Keratinocyte (primary cell): ENCODE results near the gene MAML2. TPM values are rescaled to one million over a fixed set of nuclear protein-coding genes. Genes with fewer than 3 reads are reported as not detected.

Experiments used
- DNase-seq: peaks from one replicate; pipeline ENCODE4 v3.0.0-alpha.2; 2011; ENCODE audit warnings: low read depth, missing footprints, low spot score
- FAIRE-seq: peaks from 2 replicates; lab custom pipeline; 2011; peaks lifted over from hg19 to GRCh38; lab: Jason Lieb, UNC
- H2AFZ ChIP-seq: 2 replicates; pipeline ENCODE4 v1.6.0; 2012; ENCODE audit warnings: low read length, control low read depth, inconsistent platforms; ENCODE audit not compliant: control insufficient read depth
- H3K27ac ChIP-seq: 2 replicates; pipeline ENCODE4 v1.5.1; 2011; ENCODE audit warnings: low read length; ENCODE audit not compliant: control insufficient read depth, insufficient read depth
- H3K27me3 ChIP-seq: 3 replicates; pipeline ENCODE4 v1.6.0; 2011; ENCODE audit warnings: low read length; ENCODE audit not compliant: control insufficient read depth, insufficient read depth; ENCODE audit errors: extremely low read depth
- H3K36me3 ChIP-seq, 2 experiments: 2 replicates in 1 of 2; 3 replicates in 1 of 2; pipeline ENCODE4 v1.5.1; 2011; ENCODE audit warnings: low read length in 2 of 2, mild to moderate bottlenecking in 1 of 2; ENCODE audit not compliant: control insufficient read depth in 2 of 2, insufficient read depth in 2 of 2; ENCODE audit errors: extremely low read depth in 1 of 2
- H3K4me1 ChIP-seq: 3 replicates; pipeline ENCODE4 v1.5.1; 2011; ENCODE audit warnings: low read length; ENCODE audit not compliant: control insufficient read depth, insufficient read depth; ENCODE audit errors: extremely low read depth
- H3K4me2 ChIP-seq: 3 replicates; pipeline ENCODE4 v1.6.0; 2011; ENCODE audit warnings: low read depth, low read length; ENCODE audit not compliant: control insufficient read depth, insufficient read depth; ENCODE audit errors: extremely low read depth
- H3K4me3 ChIP-seq, 3 experiments: fragments of 200-600 bp in 1 of 3; sonication (generic) in 1 of 3; 2 replicates in 2 of 3; 3 replicates in 1 of 3; pipeline ENCODE4 v1.5.1; 2011 to 2016; ENCODE audit warnings: low read length in 3 of 3, mild to moderate bottlenecking in 3 of 3, control low read depth in 2 of 3, inconsistent platforms in 1 of 3, low read depth in 1 of 3, mixed read lengths in 1 of 3, mixed run types in 1 of 3, moderate library complexity in 1 of 3; ENCODE audit not compliant: control insufficient read depth in 2 of 3, insufficient read depth in 2 of 3; ENCODE audit errors: extremely low read depth in 1 of 3
- H3K79me2 ChIP-seq: 2 replicates; pipeline ENCODE4 v1.6.0; 2012; ENCODE audit warnings: low read length; ENCODE audit not compliant: control insufficient read depth, insufficient read depth
- H3K9ac ChIP-seq: 3 replicates; pipeline ENCODE4 v1.6.0; 2011; ENCODE audit warnings: low read length; ENCODE audit not compliant: control insufficient read depth, insufficient read depth; ENCODE audit errors: extremely low read depth
- H3K9me1 ChIP-seq: 3 replicates; pipeline ENCODE4 v1.6.0; 2011; ENCODE audit warnings: low read length; ENCODE audit not compliant: control insufficient read depth, insufficient read depth; ENCODE audit errors: extremely low read depth
- H3K9me3 ChIP-seq: 2 replicates; pipeline ENCODE4 v1.5.1; 2012; ENCODE audit warnings: low read depth, low read length; ENCODE audit not compliant: control insufficient read depth
- H4K20me1 ChIP-seq: 3 replicates; pipeline ENCODE4 v1.6.0; 2011; ENCODE audit warnings: low read length; ENCODE audit not compliant: control insufficient read depth, insufficient read depth; ENCODE audit errors: extremely low read depth
- EZH2 ChIP-seq: IDR thresholded peaks from one replicate; pipeline ENCODE4 v1.6.1; 2012; ENCODE audit warnings: inconsistent platforms, mild to moderate bottlenecking, low read length, moderate library complexity
- dilution Hi-C: fragments of 300-500 bp; cut with MboI; formaldehyde crosslinking; loops from one replicate; pipeline ENCODE4 v1.7.0; 2020; ENCODE audit warnings: low sequenced_read_pairs; ENCODE audit not compliant: extremely low pct_ligation_motif_present
- polyA plus RNA-seq, 5 experiments: library from polyadenylated mRNA; depleted of rRNA in 3 of 5; stranded (reverse) in 3 of 5; stranded (forward) in 1 of 5; unstranded in 1 of 5; fragments of >200 nt; gene quantifications; 1 replicate in 1 of 5; 2 replicates in 3 of 5; 3 replicates in 1 of 5; pipeline versions ENCODE4 v1.2.1 to v1.2.3, GENCODE V29; 2011 to 2012; ENCODE audit warnings: missing spikeins in 2 of 5, low read depth in 1 of 5, low replicate concordance in 1 of 5
- TF ChIP-seq, protein P1 (sequence below), 3 experiments: IDR thresholded peaks in 1 of 3; conservative IDR thresholded peaks in 1 of 3; optimal IDR thresholded peaks in 1 of 3; 2 replicates in 2 of 3; 3 replicates in 1 of 3; pipeline versions ENCODE3 to v1.5.1; 2011; ENCODE audit warnings: low read length in 3 of 3, mild to moderate bottlenecking in 3 of 3, moderate library complexity in 2 of 3, control low read depth in 1 of 3, inconsistent platforms in 1 of 3; ENCODE audit not compliant: insufficient read depth in 2 of 3; ENCODE audit errors: extremely low read depth in 1 of 3

Gene MAML2
- polyA plus RNA-seq, 1 donor (not counting 4 experiments of a cell fraction or from before 2014, with no cell fraction given): 4.2 TPM

DNA sequence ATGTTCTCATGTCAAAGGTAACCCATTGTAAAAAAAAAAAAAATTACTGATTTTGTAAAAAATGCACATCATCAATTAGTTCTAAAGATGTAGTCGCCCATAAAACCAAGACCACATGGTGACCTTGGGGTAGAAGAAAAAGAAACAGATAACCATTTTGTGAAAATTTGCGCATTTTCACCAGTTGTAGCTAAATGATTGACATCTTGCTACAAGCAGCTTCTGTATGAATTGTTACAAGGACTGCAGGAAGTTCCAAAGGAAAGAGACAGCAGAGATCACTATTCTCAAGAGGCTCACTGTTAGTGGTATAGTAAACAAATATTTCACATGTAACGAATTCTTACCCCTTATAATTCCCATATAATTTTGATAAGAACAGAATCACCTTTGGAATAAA lies 48.7 kb downstream of the MAML2 start:
- H3K27me3 ChIP-seq: no peaks in the 10 kb centered on the region
- FAIRE-seq: peak; percentile 39
- dilution Hi-C loops: no loop called here
- no peak overlapping the region for H3K4me2 ChIP-seq
- no peaks in the 10 kb centered on the region for H3K79me2 ChIP-seq
- H3K36me3 ChIP-seq: no peaks in the 10 kb centered on the region
- no peak overlapping the region for H3K9ac ChIP-seq
- H2AFZ ChIP-seq: no peak overlapping the region
- H3K27ac ChIP-seq: no peak overlapping the region
- DNase-seq: no peak
- H3K4me1 ChIP-seq: peaks cover 2% of the 10 kb centered on the region
- TF ChIP-seq, protein P1, sequence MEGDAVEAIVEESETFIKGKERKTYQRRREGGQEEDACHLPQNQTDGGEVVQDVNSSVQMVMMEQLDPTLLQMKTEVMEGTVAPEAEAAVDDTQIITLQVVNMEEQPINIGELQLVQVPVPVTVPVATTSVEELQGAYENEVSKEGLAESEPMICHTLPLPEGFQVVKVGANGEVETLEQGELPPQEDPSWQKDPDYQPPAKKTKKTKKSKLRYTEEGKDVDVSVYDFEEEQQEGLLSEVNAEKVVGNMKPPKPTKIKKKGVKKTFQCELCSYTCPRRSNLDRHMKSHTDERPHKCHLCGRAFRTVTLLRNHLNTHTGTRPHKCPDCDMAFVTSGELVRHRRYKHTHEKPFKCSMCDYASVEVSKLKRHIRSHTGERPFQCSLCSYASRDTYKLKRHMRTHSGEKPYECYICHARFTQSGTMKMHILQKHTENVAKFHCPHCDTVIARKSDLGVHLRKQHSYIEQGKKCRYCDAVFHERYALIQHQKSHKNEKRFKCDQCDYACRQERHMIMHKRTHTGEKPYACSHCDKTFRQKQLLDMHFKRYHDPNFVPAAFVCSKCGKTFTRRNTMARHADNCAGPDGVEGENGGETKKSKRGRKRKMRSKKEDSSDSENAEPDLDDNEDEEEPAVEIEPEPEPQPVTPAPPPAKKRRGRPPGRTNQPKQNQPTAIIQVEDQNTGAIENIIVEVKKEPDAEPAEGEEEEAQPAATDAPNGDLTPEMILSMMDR (optimal IDR thresholded peaks at IDR 0.05 in 1 of 3, IDR thresholded peaks at IDR 0.05 in 1 of 3, conservative IDR thresholded peaks at IDR 0.05 in 1 of 3; ENCODE audit: extremely low read depth in 1 of 3, insufficient read depth in 2 of 3, low read length in 3 of 3): no peak
- TF ChIP-seq EZH2: no peak
- H3K9me3 ChIP-seq: no peaks in the 10 kb centered on the region
- no peaks in the 10 kb centered on the region for H4K20me1 ChIP-seq
- H3K4me3 ChIP-seq: no peak overlapping the region
- H3K9me1 ChIP-seq: no peaks in the 10 kb centered on the region

DNA sequence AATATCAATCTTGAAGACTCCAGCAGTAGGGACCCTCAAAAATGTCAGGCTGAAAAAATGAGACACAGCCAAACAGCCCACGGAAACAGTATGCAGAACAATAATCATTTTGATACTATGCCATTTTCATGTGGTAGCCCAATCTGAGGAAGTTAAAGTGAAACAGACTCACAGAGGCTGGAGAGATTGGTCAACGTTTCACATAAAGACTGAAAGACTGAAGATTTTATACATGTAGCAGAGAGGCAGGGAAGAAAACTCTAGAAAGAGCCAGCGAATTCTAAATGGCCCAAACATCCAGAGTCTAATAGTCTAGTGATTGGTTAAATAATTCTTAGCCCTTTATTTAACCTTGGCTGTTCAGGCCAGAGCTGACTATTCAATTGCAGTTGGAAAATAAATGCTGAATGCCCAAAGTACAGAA lies 49.4 kb downstream of the MAML2 start:
- FAIRE-seq (peak; percentile 41), DNase-seq (no peak)
- Histone ChIP-seq H4K20me1 (no peaks in the 10 kb centered on the region), H3K36me3 (no peaks in the 10 kb centered on the region), H3K27me3 (no peaks in the 10 kb centered on the region), H3K4me1 (no peaks in the 10 kb centered on the region), H3K9me1 (no peaks in the 10 kb centered on the region), H3K9ac (no peak overlapping the region), H3K9me3 (no peaks in the 10 kb centered on the region), H3K4me2 (peak overlapping the region; percentile 38), H2AFZ (peak overlapping the region; percentile 26), H3K79me2 (no peaks in the 10 kb centered on the region), H3K4me3 (no peak overlapping the region), H3K27ac (no peak overlapping the region)
- TF ChIP-seq, protein P1 (optimal IDR thresholded peaks at IDR 0.05 in 1 of 3, IDR thresholded peaks at IDR 0.05 in 1 of 3, conservative IDR thresholded peaks at IDR 0.05 in 1 of 3; ENCODE audit: extremely low read depth in 1 of 3, insufficient read depth in 2 of 3, low read length in 3 of 3): no peak
- TF ChIP-seq EZH2: no peak
- dilution Hi-C loops: no loop called here
